AG09319 (cell line): ENCODE data around the gene RITA1.

Experiments used
- DNase-seq: peaks from one replicate; pipeline ENCODE4 v3.0.0-alpha.2; 2010; ENCODE audit warnings: low read depth; ENCODE audit errors: extremely low read depth
- CTCF ChIP-seq: IDR thresholded peaks from 2 replicates; pipeline ENCODE4 v1.5.1; 2011; ENCODE audit warnings: low read depth, mild to moderate bottlenecking, inconsistent platforms, low read length, moderate library complexity

RITA1 gene

DNA sequence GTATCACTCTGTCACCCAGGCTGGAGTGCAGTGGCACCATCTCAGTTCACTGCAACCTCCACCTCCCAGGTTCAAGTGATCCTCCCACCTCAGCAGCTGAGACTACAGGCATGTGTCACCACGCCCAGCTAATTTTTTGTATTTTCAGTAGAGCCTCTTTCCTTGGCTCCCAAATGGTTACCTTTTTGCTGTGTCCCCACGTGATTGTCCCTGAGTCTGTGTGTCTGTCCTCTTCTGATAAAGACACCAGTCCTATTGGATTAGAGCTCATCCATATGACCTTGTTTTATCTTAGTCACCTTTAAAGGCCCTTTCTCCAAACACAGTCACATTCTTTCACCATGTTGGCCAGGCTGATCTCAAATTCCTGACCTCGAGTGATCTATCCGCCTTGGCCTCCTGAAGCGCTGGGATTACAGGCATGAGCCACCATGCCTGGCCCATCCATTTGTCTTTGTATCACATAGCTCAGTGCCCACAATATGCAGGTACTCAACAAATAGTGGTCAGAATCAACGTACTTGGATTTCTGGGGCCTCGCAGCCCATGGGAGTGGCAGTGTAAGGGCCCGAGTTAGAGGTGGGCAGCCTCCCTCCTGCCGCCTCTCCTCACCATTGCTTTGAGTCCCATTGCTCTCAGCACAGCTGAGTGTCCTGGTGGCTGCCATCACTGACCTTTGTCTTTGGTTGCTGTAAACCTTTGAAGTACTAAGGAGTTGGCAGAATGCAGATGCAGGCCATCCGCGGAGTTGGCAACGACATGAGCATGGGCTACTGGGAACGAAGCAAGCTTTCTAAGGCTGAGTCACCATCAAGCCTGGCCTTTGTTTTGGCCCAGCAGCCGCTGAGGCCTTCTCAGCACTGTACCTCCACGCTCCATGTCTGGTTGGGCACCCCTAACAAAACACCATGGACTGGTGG, 45.1 kb downstream of the RITA1 start:
- no peak for TF ChIP-seq CTCF
- no peak for DNase-seq

DNA sequence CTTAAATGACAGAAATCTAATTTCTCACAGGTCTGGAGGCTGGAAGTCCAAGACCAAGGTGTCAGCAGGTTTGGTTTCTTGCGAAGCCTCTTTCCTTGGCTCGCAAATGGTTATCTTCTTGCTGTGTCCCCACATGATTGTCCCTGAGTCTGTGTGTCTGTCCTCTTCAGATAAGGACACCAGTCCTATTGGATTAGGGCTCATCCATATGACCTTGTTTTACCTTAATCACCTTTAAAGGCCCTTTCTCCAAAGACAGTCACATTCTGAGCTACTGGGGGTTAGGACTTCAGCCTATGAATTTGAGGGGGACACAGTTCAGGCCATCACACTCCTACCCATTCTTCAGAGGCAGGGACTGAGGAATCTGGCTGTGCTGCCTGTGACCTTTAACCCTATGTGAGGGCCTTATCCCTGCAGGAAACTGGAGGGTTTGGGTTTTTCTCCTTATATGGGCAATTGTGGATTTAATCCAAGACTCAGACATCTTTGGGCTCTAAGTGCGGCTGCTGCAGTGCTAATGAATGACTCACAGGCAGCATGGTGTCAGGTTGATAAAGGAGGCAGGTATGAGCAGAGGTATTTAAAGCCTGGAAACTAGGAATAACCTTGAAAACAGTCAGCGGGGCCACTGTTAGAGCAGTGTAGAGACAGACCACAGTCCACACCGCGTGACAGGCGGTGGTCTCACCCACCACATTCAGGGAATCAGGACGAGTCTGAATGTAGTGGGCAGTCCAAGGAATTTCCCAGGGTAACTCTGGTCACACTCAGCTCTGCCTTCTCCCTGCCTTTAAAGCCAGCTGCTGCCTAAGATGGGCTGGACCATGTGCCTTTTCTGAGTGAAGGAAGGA, 45.9 kb downstream of the RITA1 start:
- DNase-seq = no peak
- no peak for TF ChIP-seq CTCF

GRCh38 chr12:113232089-113232839, 46.7 kb downstream of the RITA1 start:
- no peak for TF ChIP-seq CTCF
- DNase-seq = no peak

DNA sequence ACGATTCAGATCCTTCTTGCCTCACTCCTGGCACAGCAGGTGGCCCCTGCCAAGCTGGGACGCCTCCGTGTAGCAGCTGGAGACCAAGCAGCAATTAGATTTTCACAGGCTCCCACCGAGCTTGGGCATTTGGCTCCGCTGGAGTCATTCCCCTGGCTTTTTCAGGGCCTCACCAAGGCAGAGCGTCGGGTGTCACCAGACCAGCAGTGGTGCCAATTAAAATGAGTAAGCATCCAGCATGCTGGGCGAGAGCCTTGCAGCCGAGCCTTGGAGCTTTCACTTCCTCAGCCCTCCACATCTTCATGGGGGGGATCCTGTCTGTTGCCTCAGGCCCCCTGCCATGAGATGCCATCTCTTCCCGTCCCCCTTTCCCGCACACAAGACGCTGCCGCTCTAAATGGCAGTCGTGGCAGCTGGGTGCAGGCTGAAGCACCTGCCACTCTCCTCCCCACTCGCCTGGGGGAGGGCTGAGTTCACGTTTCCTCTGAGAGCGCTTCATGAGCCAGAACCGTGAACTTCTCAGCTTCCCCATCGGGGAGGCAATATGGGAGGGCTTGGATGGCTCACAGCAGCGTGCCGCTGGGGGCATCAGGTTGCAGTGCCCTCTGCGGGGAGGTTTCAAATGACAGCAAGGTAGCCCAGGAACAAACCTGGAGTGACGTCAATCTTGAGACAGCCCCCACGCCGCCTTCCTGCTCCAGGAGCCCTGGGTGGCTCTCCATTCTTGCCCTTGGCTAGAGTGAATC, 47.5 kb downstream of the RITA1 start:
- no peak for TF ChIP-seq CTCF
- no peak for DNase-seq

DNA sequence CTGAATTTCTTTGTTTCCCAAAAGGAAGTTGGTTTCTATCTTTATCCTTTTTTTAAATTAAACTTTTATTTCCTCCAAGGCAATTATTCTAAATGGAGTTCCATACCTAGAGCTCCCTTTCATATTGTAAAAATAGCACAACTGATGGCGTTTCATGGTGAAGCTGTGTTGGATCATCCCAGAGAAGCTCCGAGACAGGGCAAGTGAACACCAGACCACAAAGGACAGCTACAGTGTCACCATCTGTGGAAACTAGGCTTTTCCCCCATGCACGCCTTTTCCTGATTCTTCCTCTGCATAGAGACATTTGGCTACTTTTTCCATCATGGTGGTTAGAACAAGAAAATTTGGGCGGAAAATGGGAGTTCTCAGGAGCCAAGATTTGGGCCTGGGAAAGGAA, 48.4 kb downstream of the RITA1 start:
- TF ChIP-seq CTCF = no peak
- DNase-seq = no peak

GRCh38 chr12:113234483-113234882, 49.0 kb downstream of the RITA1 start:
- no peak for DNase-seq
- TF ChIP-seq CTCF = no peak
